Activated B cell treated with CpG ODN at 0.5 μM for 24 hours (primary cell): ENCODE data around the gene TRPV2. TPM values are rescaled to one million over a fixed set of nuclear protein-coding genes. Genes with fewer than 3 reads are reported as not detected.
"Not testable (repeated sequence)": the region's sequence is repeated elsewhere in the genome, so short reads cannot be mapped to it uniquely, and the experiment has no call there.

Experiments used
- ATAC-seq: fragments of 200-7000 bp; cut with Tn5 transposase; one replicate; pipeline ENCODE4 v1.10.0; 2021; ENCODE audit warnings: low read depth, mild to moderate bottlenecking, moderate library complexity
- CTCF ChIA-PET: fragments of 350-600 bp; sonication (Branson Sonifier 250); formaldehyde crosslinking; loops from one replicate; lab custom pipeline; 2021; ENCODE audit warnings: antibody characterized with exemption; lab: Charles Lee
- POLR2A ChIA-PET: fragments of 350-600 bp; sonication (Branson Sonifier 250); formaldehyde crosslinking; loops from one replicate; lab custom pipeline; 2021; ENCODE audit warnings: antibody characterized with exemption; lab: Charles Lee
- DNase-seq: peaks from one replicate; pipeline ENCODE4 v3.0.0; 2022
- H3K27ac Mint-ChIP-seq: one replicate; pipeline ENCODE4 v1.8.0; 2020; ENCODE audit warnings: mixed read lengths
- H3K27me3 Mint-ChIP-seq: one replicate; pipeline ENCODE4 v1.8.0; 2021; ENCODE audit warnings: mixed read lengths
- H3K36me3 Mint-ChIP-seq: one replicate; pipeline ENCODE4 v1.8.0; 2021; ENCODE audit warnings: low read depth, mixed read lengths
- H3K4me1 Mint-ChIP-seq: one replicate; pipeline ENCODE4 v1.8.0; 2021; ENCODE audit warnings: mixed read lengths
- H3K4me3 Mint-ChIP-seq: one replicate; pipeline ENCODE4 v1.8.0; 2020; ENCODE audit warnings: mild to moderate bottlenecking, mixed read lengths
- H3K9me3 Mint-ChIP-seq: one replicate; pipeline ENCODE4 v1.8.0; 2020; ENCODE audit warnings: mixed read lengths
- CTCF ChIP-seq: fragments of 200-600 bp; IDR thresholded peaks from one replicate; pipeline ENCODE4 v1.8.0; 2022; ENCODE audit warnings: antibody characterized with exemption, mild to moderate bottlenecking
- intact Hi-C: fragments of 100-400 bp; cut with micrococcal nuclease; formaldehyde crosslinking; loops from one replicate; pipeline ENCODE4 v1.15.1; 2024
- total RNA-seq: library from RNA; stranded (reverse); gene quantifications from 2 replicates; pipeline ENCODE4 v1.2.3, GENCODE V29; 2022

Gene TRPV2
- total RNA-seq, 1 donor from 2014 or later: 65.8 TPM

DNA sequence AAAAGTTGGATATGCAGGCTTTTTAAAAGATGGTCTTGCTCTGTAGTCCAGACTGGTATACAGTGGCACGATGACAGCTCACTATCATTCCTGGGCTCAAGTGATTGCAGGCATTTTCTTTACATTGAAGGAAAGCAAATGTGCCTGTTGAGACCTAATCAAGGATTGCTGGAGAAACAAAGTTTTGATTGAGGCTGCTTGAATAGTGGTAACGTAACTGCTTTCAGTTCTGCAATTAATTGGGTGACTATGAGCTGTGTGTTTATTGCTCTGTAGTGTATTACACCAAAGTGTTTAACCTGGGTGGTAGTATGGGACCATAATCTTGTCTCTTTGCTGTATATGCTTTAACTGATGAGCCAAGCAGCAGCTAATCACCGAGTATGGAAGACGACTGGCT is 32.2 kb upstream of the TRPV2 start:
- no peak for TF ChIP-seq CTCF
- CTCF ChIA-PET: interaction anchor here (0.9 to 4.1 kb wide), 4 partner anchors 19 to 95 kb away, joined by 4 to 22 read pairs (median 14); partner anchors contain the start of gene TRPV2
- no peak for DNase-seq
- intact Hi-C loops: loop anchor here (5.0 to 10.0 kb wide), 2 partner anchors 204 to 602 kb away; no protein-coding TSS in a partner anchor
- POLR2A ChIA-PET: interaction anchor here (0.6 to 4.1 kb wide), 5 partner anchors 32 to 206 kb away, joined by 3 to 80 read pairs (median 12); partner anchors contain the start of genes NCOR1 and TRPV2
- Mint-ChIP-seq H3K9me3 (no peaks in the 10 kb centered on the region), H3K27me3 (no peaks in the 10 kb centered on the region), H3K4me1 (peaks cover 58% of the 10 kb centered on the region), H3K27ac (peak overlapping the region; percentile 73), H3K4me3 (peak overlapping the region; percentile 97), H3K36me3 (peaks cover 41% of the 10 kb centered on the region)
- ATAC-seq: no peak

DNA sequence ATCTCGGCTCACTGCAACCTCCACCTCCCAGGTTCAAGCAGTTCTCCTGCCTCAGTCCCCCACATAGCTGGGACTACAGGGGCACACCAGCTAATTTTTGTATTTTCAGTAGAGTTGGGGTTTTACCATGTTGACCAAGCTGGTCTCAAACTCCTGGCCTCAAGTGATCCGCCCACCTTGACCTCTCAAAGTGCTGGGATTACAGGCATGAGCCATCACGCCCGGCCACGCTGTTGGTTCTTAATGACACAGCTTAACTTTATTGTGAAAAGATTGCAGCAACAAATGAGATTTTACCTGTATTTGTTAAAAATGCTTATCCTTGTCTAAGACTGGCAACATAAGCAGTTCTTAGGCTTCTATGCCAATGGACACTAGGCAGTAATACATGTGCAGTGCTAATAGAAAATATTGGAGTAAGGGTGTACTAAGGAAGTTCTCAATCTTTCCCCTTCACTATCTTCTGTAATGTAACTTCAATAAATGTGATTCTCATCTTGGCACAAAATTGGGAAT is 31.5 kb upstream of the TRPV2 start:
- CTCF ChIA-PET: interaction anchor here (0.9 to 4.1 kb wide), 4 partner anchors 20 to 96 kb away, joined by 4 to 22 read pairs (median 14); partner anchors contain the start of gene TRPV2
- POLR2A ChIA-PET: interaction anchor here (0.6 to 4.1 kb wide), 4 partner anchors 32 to 206 kb away, joined by 3 to 80 read pairs (median 11); partner anchors contain the start of gene TRPV2
- Mint-ChIP-seq H3K4me3 (peak overlapping the region; percentile 48), H3K27me3 (no peaks in the 10 kb centered on the region), H3K27ac (peak overlapping the region; percentile 73), H3K9me3 (no peaks in the 10 kb centered on the region), H3K4me1 (peaks cover 58% of the 10 kb centered on the region), H3K36me3 (peaks cover 41% of the 10 kb centered on the region)
- ATAC-seq: no peak
- no peak for TF ChIP-seq CTCF
- DNase-seq: no peak
- intact Hi-C loops: loop anchor here (5.0 to 10.0 kb wide), 2 partner anchors 203 to 601 kb away; no protein-coding TSS in a partner anchor

DNA sequence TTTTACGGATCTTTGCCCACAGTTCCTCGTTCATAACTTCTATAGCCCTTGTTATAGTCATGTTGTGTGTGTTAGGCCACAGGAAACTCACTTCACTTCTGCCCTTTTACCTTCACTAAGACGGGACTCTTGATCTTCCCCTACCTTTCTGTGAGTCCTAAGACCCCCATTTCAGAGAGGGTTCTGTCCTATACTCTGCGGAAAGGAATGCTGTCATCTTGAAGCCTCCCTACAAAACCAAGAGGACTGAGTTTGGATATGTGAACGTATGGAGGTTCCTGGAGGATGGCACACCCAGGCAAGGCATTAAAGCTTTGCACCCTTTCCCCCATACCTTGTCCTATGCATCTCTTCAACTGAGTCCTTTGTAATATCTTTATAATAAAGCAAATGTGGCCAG is 30.8 kb upstream of the TRPV2 start:
- Mint-ChIP-seq H3K4me3 (peak overlapping the region; percentile 48), H3K4me1 (peaks cover 58% of the 10 kb centered on the region), H3K36me3 (peaks cover 41% of the 10 kb centered on the region), H3K27ac (peak overlapping the region; percentile 69), H3K27me3 (no peaks in the 10 kb centered on the region), H3K9me3 (no peaks in the 10 kb centered on the region)
- intact Hi-C loops: loop anchor here (5.0 to 10.0 kb wide), 2 partner anchors 203 to 600 kb away; no protein-coding TSS in a partner anchor
- CTCF ChIA-PET: interaction anchor here (1.3 to 4.1 kb wide), 4 partner anchors 20 to 137 kb away, joined by 3 to 29 read pairs (median 14); partner anchors contain the start of gene TRPV2
- POLR2A ChIA-PET: interaction anchor here (2.2 kb wide), 1 partner anchor 54 kb away, joined by 9 read pairs; no protein-coding TSS in a partner anchor
- no peak for TF ChIP-seq CTCF
- DNase-seq (no peak), ATAC-seq (no peak)

GRCh38 chr17:16386126-16386507 is 29.3 kb upstream of the TRPV2 start:
- intact Hi-C loops: loop anchor here (1.0 to 10.0 kb wide), 5 partner anchors 29 to 599 kb away; partner anchors contain the start of gene TRPV2
- peaks cover 51% of the 10 kb centered on the region for H3K4me1 Mint-ChIP-seq
- not testable (repeated sequence) for H3K27me3 Mint-ChIP-seq, H3K9me3 Mint-ChIP-seq, ATAC-seq, DNase-seq
- peak overlapping the region; percentile 84 for H3K4me3 Mint-ChIP-seq
- CTCF ChIA-PET: interaction anchor here (0.6 to 4.1 kb wide), 5 partner anchors 22 to 135 kb away, joined by 3 to 29 read pairs (median 7); partner anchors contain the start of gene TRPV2
- H3K27ac Mint-ChIP-seq: peak overlapping the region; percentile 41
- POLR2A ChIA-PET: interaction anchor here (0.6 to 2.2 kb wide), 5 partner anchors 22 to 95 kb away, joined by 3 to 9 read pairs (median 4); partner anchors contain the start of gene TRPV2
- H3K36me3 Mint-ChIP-seq: peaks cover 34% of the 10 kb centered on the region

GRCh38 chr17:16391451-16391850 is 23.9 kb upstream of the TRPV2 start:
- intact Hi-C loops: no loop called here
- Mint-ChIP-seq H3K4me3 (no peak overlapping the region), H3K27me3 (no peaks in the 10 kb centered on the region)

GRCh38 chr17:16392491-16392890 is 22.9 kb upstream of the TRPV2 start:
- H3K9me3 Mint-ChIP-seq, intact Hi-C loops, H3K27ac Mint-ChIP-seq, H3K4me1 Mint-ChIP-seq, DNase-seq, CTCF ChIA-PET, H3K4me3 Mint-ChIP-seq, ATAC-seq, H3K27me3 Mint-ChIP-seq, H3K36me3 Mint-ChIP-seq: not testable (repeated sequence)
- POLR2A ChIA-PET: interaction anchor here (0.8 kb wide), 1 partner anchor 11 kb away, joined by 3 read pairs; no protein-coding TSS in a partner anchor

More at GRCh38 chr17:16391451-16391850, 23.9 kb upstream of the TRPV2 start:
- ChIA-PET POLR2A (no interaction called here), CTCF (no interaction called here)
- DNase-seq (no peak), ATAC-seq (no peak)
- no peaks in the 10 kb centered on the region for H3K36me3 Mint-ChIP-seq
- H3K9me3 Mint-ChIP-seq: no peaks in the 10 kb centered on the region
- no peak overlapping the region for H3K27ac Mint-ChIP-seq
- peaks cover 8% of the 10 kb centered on the region for H3K4me1 Mint-ChIP-seq
- no peak for TF ChIP-seq CTCF

DNA sequence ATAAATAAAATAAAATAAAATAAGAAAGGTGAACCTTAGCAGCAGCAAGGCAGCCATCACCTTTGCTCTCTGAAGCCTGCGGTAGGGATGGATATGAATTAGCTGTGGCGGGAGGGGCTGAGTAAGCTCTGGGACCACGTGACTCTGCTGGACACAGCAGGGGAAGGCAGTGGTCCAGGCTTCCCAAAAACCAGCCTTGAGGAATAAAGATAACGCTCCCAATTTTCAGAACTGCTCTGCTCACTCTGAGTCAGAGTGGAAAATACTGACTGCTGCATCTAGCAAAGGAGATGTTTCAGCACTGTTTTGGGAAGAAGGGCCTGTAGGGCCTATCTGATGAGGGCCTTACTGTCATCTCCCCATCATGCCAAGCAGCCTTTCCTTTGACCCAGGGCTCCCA is 19.5 kb upstream of the TRPV2 start:
- H3K4me3 Mint-ChIP-seq, DNase-seq, H3K9me3 Mint-ChIP-seq, CTCF ChIA-PET, H3K27ac Mint-ChIP-seq, ATAC-seq, H3K36me3 Mint-ChIP-seq, H3K27me3 Mint-ChIP-seq, intact Hi-C loops: not testable (repeated sequence)
- POLR2A ChIA-PET: interaction anchor here (0.6 kb wide), 1 partner anchor 11 kb away, joined by 3 read pairs; no protein-coding TSS in a partner anchor
- peaks cover 13% of the 10 kb centered on the region for H3K4me1 Mint-ChIP-seq

DNA sequence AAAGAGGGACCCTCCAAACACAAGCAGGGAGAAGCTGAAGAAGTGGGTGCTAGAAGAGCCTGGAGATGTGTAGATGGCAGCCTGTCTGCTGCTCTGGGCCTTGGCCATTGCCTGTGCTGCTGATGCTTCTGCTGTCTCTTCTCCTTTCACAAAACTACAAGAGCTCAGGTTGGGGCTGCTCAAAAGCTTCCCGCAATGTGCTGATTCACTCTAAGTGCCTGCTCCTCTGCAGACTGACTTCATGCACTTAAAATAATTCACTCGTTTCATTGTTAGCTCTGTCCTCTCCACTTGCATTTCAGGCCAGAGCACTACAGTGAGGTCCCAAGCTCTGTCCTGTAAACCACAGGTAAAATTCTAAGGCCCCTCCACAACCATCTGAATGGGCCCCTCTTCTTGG is 18.7 kb upstream of the TRPV2 start:
- DNase-seq, CTCF ChIA-PET, intact Hi-C loops, POLR2A ChIA-PET, H3K27me3 Mint-ChIP-seq, ATAC-seq, H3K4me3 Mint-ChIP-seq, H3K9me3 Mint-ChIP-seq, H3K36me3 Mint-ChIP-seq, H3K27ac Mint-ChIP-seq: not testable (repeated sequence)
- H3K4me1 Mint-ChIP-seq: peaks cover 13% of the 10 kb centered on the region
